Right renal cortex interstitium (tissue), 3 donors: ENCODE measurements around the gene LY9. TPM values are rescaled to one million over a fixed set of nuclear protein-coding genes. Genes with fewer than 3 reads are reported as not detected.
"Not testable (repeated sequence)": the region's sequence is repeated elsewhere in the genome, so short reads cannot be mapped to it uniquely, and the experiment has no call there.

Experiments used
- DNase-seq, 3 donors: peaks; one replicate each; pipeline ENCODE4 v3.0.0-alpha.2; 2013; ENCODE audit warnings: low read depth in 3 of 3, low spot score in 2 of 3
- polyA plus RNA-seq, 3 donors: library from polyadenylated mRNA; unstranded; fragments of 120-200 nt; gene quantifications; one replicate each; pipeline ENCODE4 v1.2.1, GENCODE V29; 2013; ENCODE audit not compliant: insufficient read length in 3 of 3

LY9 gene
- polyA plus RNA-seq, 3 donors = 0.06 to 0.22 (median 0.10) TPM

DNA sequence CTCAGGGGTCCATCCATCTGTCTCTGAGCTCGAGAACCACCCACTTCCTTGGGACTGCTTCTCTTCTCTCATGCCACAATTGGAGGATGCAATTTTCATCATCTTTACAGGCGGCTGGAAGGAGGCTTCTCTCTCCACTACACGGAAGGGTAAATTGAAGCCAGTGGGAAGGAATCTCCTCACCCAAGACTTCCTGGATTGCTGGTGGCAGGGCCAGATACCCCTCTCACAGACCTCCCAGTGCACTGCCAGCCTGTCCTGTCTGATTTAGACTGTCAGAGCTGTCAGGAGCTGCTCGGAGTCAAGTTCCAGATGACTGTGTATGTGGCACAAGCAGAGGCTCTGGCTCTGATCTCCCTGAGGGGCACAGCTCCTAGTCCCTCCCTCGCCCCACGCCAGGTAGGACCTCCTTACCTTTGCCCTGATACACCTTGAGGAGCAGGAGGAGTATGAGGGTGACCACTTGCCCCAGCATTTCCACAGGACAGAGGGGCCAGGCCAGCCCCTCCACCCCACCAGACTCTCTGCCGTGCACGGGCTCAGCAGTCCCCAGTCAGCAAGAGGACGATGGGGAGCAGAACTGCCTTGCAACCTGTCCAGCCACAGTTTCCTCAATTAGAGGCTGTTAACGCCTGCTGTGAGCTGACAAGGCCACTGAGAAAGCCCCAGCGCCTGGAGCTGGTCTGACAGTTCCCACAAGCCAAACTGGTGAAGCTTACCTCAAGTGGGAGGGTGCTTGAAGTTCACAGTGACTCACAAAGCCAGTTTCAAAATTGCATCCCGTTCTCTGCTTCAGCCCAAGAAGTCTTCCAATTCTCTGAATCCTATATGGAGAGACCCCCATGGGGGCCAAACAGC, 66.5 kb downstream of the LY9 start, which contains the start of gene CD244:
TSS of gene CD244 (minus strand) at position 685 of the 858 bp plus-strand sequence. CDS start at position 475, 210 bp downstream.
- DNase-seq = no peak

DNA sequence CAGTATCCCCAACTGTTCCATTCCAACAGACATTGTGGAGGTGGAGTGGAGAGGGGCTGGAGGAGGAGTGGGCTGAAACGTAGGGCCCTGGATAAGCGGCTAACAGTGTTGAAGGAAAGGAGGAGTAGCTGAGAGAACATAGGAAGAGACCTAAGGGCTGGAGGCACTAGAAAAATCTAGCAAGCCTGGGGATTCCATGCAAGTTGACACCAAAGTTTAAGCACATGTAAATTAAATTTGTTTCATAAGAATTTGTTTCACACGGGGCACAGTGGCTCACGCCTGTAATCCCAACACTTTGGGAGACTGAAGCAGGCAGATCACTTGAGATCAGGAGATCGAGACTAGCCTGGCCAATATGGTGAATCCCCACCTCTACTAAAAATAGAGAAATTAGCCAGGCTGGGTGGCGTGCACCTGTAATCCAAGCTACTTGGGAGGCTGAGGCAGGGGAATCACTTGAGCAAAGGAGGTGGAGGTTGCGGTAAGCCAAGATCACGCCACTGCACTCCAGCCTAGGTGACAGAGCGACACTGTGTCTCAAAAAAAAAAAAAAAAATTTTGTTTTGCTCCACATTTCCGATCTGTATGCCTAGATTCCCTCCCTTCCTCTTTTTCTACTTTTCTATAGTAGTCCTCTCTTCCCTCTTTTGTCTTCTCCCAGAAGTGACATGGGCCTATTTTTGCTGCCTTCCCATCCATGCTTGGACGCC, 67.2 kb downstream of the LY9 start:
- no peak for DNase-seq

DNA sequence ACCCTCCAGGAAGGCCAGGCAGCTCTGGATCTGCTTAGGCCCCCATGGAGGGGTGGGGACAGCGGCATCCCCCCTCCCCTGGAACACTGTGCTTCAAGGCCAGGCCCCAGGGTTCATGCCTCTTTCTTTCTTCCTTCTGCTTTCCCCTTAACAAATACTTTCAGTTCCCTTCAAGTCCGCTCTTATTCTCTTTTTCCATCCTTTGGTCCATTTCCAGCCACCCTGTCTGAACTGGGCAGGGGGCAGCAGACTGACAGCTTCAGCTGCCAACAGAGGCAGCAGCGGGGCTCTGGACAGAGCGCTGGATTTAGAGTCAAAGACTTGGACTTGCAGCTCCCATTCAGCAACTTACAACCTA, 67.8 kb downstream of the LY9 start:
- no peak for DNase-seq

DNA sequence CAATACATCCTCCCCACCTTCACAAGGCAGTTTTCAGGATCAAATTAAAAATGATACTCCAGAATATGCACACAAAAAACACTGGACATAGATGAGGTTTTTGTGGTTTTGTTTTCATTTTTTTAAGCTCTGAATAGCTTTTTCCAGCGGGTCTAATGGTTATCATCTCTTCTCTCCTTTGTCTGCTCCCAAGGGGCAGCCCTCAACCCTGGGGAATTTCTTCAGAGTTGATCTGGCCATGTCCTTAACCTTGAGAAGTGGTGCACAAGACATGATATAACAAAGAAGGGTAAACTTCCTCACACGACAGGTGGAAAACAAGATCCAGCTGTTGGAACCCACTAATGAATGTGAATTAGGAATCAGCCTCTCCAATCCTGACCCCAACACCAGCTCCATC, 68.2 kb downstream of the LY9 start:
- DNase-seq = no peak

DNA sequence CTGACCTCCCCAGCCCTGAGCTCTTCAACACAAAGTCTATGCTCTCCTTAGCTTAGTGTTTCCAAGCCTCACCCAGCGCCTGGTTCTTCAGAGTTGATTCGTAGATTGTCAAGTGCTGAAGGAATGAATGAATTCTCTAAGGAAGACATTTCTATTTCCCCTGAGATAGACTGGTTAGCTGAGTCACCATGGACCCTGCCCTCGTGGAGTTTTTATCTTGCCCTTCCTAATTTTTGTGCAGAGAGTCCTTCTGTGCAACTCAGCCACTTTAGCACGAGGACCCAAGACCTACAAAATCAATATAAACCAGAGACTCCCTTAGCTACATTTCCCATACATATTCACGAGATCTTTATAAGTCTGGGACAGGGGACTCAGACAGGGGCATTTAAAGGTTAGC, 69.4 kb downstream of the LY9 start:
- DNase-seq = no peak

DNA sequence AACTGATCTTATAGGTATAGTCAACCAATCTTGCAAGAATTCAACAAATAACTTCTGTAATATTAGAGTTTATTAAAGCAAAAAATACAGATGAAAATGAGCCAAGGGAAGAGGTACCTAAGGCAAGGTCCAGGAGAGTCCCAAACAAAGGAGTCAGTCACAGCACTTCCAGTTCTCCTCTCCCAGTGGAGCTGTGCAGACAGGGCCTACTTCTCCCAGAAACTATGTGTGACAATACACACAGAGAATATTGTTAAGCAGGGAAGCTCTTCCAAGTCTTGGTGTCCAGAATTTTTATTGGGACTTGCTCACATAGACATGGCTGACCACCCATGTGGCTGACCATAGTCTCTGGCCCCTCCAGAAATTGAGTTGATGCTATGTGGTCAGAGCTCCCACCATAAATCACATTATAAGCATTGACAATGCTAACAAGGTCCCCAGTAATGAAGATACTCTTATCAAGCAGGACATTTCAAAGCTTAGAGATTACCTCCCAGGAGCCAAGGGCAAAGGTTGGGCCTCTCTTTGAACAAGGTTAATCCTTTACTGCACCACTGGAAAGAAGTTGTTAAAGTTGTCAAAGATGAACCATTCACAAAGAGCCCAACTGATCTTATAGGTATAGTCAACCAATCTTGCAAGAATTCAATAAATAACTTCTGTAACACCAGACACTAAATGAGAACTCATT, 70.2 kb downstream of the LY9 start:
- DNase-seq = no peak

DNA sequence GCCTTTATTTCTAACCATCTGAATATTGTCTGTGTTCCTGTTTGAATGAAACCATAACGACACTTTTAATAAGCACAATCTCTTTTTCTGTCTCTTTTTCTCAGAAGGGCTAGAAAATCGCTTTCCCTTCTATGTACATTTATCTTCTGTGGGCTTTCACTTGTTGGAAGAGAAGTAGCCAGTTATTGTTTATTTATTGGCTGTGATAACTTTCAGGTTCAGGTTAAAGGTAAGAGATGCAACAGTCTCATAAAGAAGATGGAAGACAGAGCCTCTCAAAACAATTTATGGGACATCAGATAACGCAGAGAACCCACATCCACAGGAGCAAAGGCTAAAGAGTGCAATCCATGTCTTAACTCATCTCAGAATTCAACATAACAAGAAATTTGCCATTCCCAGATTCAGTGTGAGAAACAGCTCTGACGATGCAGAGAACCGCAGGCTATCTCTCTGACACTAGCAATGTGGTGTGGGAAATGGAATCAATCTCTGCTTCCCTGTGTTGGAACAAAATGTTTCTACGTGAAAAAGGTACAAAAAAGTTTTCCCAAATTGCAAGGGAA, 70.8 kb downstream of the LY9 start:
- no peak for DNase-seq

DNA sequence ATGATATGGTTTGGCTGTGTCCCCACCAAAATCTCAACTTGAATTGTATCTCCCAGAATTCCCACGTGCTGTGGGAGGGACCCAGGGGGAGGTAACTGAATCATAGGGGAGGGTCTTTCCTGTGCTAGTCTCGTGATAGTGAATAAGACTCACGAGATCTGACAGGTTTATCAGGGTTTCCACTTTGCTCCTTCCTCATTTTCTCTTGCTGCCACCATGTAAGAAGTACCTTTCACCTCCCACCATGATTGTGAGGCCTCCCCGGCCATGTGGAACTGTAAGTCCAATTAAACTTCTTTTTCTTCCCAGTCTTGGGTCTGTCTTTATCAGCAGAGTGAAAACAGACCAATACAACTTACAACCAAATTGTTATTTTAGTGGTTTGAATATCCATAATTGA, 71.7 kb downstream of the LY9 start:
- not testable (repeated sequence) for DNase-seq

DNA sequence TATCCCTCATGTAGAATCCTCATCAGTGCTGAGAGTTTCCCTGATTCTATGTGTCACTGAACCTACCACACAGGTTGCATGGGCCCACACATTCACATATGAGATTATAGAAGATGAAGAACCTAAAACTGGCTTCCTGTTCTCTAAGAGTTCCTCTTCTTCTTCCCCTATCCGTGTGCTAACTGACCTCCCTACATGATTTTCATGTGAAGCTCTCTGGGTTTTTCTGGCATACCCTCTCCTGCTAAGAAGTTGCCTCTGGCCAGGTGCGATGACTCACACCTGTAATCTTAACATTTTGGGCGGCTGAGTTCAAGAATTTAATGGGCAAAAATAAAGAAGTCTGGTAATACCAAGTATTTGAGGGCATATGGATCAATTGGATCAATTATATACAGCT, 72.2 kb downstream of the LY9 start:
- DNase-seq = no peak

DNA sequence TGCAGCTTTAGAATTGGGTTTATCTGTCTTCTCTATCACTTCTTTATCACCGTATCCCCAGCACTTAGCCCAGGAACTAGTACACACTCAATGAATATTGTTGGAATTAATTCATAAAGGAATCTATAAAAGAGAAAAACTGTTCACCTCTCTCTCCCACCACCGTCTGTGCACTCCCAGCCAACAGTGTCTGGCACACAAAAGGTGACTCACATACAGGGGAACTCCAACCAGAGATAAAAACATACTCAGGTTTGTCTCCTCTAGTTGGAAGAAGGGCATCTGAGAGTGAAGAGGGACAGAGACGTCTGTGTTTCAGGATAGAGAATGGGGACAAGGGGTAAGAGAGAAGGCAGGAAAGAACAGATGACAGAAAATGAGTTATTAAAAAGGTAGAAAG, 79.0 kb downstream of the LY9 start:
- no peak for DNase-seq

DNA sequence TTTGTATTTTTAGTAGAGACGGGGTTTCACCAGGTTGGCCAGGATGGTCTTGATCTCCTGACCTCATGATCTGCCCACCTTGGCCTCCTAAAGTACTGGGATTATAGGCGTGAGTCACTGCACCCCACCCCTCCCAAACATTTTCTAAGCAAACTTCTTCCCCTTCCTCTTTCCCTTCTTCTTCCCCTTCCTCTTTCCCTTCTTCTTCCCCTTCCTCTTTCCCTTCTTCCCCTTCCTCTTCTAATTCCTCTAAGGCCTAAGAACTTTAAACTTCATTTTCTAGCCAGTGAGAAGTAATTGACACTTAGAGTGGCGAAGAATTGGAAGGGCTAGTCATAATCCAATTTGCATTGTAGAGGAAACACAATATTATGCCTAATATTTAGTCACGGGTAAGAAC, 79.6 kb downstream of the LY9 start:
- DNase-seq = not testable (repeated sequence)

DNA sequence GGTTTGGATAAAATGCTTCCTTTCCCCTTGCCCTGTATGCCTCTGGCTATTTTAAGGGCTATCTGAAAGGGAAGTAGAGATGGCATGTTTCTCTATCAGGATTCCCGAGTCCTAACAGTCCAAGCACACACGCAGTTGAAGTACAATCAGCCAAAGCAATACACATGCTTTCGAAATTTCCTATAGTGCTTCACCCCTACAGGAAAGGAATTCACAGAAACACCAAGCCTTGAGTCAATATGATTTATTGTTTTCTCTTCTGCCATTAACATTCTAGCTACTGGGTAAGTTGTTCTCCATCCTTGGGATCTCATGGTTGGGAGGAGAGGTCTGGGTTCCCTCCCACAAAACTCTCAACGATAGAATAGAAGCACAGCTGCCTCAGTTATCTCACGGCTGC, 80.3 kb downstream of the LY9 start:
- DNase-seq = no peak

DNA sequence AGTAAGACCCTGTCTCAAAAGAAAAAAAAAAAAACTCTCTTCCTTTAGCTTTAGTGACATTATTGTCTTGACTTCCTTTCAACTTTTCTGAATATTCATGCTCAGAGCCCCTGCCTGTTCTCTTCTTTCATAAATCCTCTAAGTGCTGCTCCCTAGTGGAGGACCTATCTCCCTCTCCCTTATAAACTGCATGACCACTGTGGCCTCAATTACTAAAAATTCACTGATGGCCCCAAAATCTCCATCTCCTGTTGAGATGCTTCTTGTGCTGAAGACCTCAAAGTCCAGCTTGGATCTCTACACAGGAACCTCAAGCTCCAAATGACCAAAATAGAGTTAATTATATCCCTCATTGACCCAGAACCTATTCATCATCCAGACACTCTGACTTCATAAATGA, 81.2 kb downstream of the LY9 start:
- no peak for DNase-seq

Other genes starting within 250 kb of the LY9 start
- 1 to 10 TPM in 2 of 3 donors, under 1 TPM in 1; 0.98 to 1.9 (median 1.2) TPM for gene CD84, start 216.7 kb upstream of the LY9 start, polyA plus RNA-seq
- gene SLAMF1, start 149.1 kb upstream of the LY9 start, polyA plus RNA-seq = under 1 TPM; 0.10 to 0.13 (median 0.11) TPM
- gene CD48, start 84.4 kb upstream of the LY9 start, polyA plus RNA-seq = 1 to 10 TPM; 2.0 to 2.3 (median 2.2) TPM
- gene SLAMF7, start 56.9 kb upstream of the LY9 start, polyA plus RNA-seq = under 1 TPM; 0.24 to 0.52 (median 0.28) TPM
- gene CD244, start 66.7 kb downstream of the LY9 start, polyA plus RNA-seq = under 1 TPM; 0.16 to 0.40 (median 0.29) TPM
- 1 to 10 TPM; 1.0 to 2.8 (median 1.2) TPM for gene ITLN1, start 89.0 kb downstream of the LY9 start, polyA plus RNA-seq
- under 1 TPM in 1 of 3 donors, not detected in 2; 0.47 TPM for gene ITLN2, start 158.6 kb downstream of the LY9 start, polyA plus RNA-seq
- 100 to 1,000 TPM in 1 of 3 donors, 10 to 100 TPM in 2; 93.8 to 100 (median 93.9) TPM for gene F11R, start 225.0 kb downstream of the LY9 start, polyA plus RNA-seq
- gene TSTD1, start 242.8 kb downstream of the LY9 start, polyA plus RNA-seq = 10 to 100 TPM; 43.0 to 52.1 (median 49.5) TPM
- 10 to 100 TPM; 55.5 to 60.9 (median 60.2) TPM for gene USF1, start 249.8 kb downstream of the LY9 start, polyA plus RNA-seq